HFF-Myc (cell line): ENCODE measurements around the gene TUBA1A.
A peak's percentile ranks its signal among the peaks of the same experiment; 100 is the strongest.
"Not testable (repeated sequence)": the region's sequence is repeated elsewhere in the genome, so short reads cannot be mapped to it uniquely, and the experiment has no call there.

ENCODE experiments used
- DNase-seq: peaks from one replicate; pipeline ENCODE4 v3.0.0-alpha.2; 2011; ENCODE audit warnings: low read depth; ENCODE audit errors: extremely low read depth
- H3K4me3 ChIP-seq: replicated peaks from 2 replicates; pipeline ENCODE4 v1.5.1; 2011; ENCODE audit warnings: low read depth, mild to moderate bottlenecking, control low read depth, low read length
- TF ChIP-seq, protein P1 (sequence below): IDR thresholded peaks from 2 replicates; pipeline ENCODE4 v1.5.1; 2012; ENCODE audit warnings: mild to moderate bottlenecking, low read depth, low read length, control low read depth; ENCODE audit errors: missing control alignments

Gene TUBA1A

DNA sequence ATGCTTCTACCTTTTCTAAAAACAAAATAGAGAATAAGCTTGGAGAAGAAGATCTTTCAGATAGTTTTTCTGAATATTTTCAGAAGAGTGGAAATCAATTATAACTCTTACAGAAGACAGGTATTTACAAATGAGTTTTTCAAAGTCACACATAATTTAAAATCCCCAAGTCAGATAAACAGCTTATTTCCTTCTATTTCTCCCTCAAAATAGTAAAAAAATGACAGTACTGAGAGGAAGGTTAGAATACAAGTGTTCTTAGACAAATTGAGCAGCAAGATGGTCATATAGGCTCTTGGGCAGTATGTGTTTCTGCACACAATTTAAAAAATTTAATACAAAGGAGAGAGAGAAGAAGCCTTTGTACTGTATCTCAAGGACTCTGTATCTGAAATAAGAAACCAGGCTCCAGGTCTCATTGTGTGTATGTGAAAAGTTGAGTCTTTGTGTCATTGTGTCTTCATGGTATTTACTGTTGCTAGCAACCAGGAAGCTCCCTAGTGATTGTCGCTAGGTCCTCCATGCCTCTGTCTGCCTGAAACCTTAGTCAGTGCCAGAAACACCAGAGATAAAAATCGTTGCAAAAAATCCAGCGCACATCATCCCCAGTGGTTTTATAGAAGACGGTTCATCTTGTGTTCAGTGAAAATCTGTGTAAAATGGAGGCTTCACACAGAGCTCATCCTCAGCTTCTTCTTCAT, 12.9 kb upstream of the TUBA1A start:
- no peak for DNase-seq
- no peak overlapping the region for H3K4me3 ChIP-seq
- TF ChIP-seq, protein P1, sequence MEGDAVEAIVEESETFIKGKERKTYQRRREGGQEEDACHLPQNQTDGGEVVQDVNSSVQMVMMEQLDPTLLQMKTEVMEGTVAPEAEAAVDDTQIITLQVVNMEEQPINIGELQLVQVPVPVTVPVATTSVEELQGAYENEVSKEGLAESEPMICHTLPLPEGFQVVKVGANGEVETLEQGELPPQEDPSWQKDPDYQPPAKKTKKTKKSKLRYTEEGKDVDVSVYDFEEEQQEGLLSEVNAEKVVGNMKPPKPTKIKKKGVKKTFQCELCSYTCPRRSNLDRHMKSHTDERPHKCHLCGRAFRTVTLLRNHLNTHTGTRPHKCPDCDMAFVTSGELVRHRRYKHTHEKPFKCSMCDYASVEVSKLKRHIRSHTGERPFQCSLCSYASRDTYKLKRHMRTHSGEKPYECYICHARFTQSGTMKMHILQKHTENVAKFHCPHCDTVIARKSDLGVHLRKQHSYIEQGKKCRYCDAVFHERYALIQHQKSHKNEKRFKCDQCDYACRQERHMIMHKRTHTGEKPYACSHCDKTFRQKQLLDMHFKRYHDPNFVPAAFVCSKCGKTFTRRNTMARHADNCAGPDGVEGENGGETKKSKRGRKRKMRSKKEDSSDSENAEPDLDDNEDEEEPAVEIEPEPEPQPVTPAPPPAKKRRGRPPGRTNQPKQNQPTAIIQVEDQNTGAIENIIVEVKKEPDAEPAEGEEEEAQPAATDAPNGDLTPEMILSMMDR = no peak

DNA sequence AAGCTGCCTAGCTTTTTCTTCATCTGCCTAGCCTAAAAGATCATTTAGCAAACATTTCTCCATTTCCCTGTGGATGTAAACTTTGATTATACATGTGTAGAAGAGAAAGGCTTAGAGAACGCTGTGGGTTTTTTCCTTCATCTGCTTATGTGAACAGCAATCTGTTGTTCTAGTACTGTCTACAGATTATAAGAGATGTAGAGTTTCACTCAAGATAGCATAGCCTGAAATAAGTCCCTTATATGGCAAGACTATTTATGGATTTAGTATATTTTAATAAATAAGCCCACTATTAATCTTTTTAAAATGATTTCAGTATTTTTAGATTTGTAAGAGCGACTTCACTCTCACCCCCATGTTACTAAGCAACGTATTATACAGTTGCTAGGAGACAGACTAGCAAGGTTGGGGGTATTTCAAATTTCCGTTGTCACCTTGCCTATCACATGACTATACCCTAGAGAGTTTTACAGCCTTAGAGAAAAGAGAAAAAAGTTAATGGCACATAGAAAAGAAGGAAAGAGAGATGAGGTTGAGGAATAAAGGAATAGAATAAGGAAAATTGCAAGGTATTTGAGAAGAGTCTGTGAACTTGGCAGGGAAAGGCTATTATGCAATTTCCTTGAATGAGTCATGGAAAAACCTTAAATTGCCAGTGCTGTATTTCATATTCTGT, 12.2 kb upstream of the TUBA1A start:
- no peak overlapping the region for H3K4me3 ChIP-seq

DNA sequence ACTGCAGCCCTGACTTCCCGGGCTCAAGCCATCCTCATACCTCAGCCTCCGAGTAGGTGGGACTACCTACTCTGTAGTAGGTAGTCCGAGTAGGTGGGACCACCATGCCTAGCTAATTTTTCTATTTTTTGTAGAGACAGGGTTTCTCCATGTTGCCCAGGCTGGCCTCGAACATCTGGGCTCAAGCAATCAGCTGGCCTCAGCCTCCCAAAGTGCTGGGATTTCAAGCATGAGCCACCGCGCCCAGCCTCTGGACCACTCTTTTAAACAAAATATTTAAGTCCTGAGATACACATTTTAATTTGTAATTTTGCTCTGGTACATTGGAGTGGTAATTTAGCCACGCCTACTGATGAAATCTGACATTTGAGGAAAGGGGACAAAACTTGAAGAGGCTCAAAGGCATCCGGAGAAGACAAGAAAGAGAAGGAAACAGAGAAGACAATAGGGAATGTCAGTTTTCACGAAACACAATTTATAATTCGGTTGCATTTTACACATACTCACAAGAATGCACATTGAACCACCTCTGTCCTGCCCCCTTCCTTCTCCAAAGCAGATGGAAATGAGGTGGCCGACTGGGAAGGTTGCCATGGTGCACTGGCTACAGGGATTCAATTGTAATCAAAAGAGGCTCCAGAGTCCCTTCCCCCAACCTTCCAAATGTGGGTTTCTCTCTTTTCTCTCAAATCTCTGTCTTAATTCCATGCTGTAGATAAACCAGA, 9.7 kb upstream of the TUBA1A start:
- TF ChIP-seq, protein P1 = no peak
- H3K4me3 ChIP-seq = peak overlapping the region; percentile 23
- DNase-seq = peak; percentile 94

More for the DNA sequence above, 12.2 kb upstream of the TUBA1A start:
- no peak for DNase-seq
- TF ChIP-seq, protein P1 = no peak

DNA sequence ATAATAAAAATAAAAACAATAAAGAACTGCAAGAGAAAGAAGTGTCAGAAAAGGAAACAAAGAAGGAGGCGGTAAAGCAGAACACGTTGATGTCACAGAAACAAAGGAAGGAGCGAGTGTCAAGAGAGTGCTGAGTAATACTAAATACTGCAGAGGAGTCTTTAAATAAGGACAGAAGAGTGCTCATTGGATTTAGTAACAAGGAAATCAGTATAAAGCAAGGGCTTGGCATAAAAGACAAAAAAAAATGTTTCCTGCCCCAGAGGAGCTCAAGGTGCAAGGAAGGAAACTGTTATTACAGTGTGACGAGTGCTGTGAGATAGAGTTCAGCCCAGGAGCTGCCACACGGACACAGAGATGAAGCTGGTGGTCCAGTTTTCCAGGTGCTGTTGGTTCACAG, 8.4 kb upstream of the TUBA1A start:
- no peak for DNase-seq
- TF ChIP-seq, protein P1 = no peak

GRCh38 chr12:49195736-49196135, 6.9 kb upstream of the TUBA1A start:
- TF ChIP-seq, protein P1 = no peak
- DNase-seq = no peak
- no peak overlapping the region for H3K4me3 ChIP-seq

More for the DNA sequence above, 8.4 kb upstream of the TUBA1A start:
- no peak overlapping the region for H3K4me3 ChIP-seq

DNA sequence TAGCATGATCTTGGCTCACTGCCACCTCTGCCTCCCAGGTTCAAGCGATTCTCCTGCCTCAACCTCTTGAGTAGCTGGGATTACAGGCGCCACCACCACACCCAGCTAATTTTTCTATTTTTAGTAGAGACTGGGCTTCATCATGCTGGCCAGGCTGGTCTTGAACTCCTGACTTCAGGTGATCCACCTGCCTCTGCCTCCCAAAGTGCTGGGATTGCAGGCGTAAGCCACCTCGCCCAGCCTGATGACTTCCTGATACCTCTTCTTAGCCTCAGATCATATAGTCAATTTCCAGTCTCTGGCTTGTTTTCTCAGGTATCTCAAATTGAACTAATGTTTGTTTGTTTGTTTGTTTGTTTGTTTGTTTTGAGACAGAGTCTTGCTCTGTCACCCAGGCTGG, 4.9 kb upstream of the TUBA1A start:
- H3K4me3 ChIP-seq, DNase-seq: not testable (repeated sequence)

GRCh38 chr12:49191498-49191897, 2.6 kb upstream of the TUBA1A start:
- not testable (repeated sequence) for DNase-seq, H3K4me3 ChIP-seq
